Activated naive CD4-positive, alpha-beta T cell treated with anti-CD3 and anti-CD28 coated beads, Interleukin-2, amount 50 U/mL, for 24 hours (primary cell): ENCODE data around the gene P2RX5.

Experiments used
- H3K27ac Mint-ChIP-seq: one replicate; pipeline ENCODE4 v1.8.0; 2021; ENCODE audit warnings: mild to moderate bottlenecking, mixed read lengths
- H3K27me3 Mint-ChIP-seq: one replicate; pipeline ENCODE4 v1.8.0; 2021; ENCODE audit warnings: mixed read lengths
- H3K36me3 Mint-ChIP-seq: one replicate; pipeline ENCODE4 v1.8.0; 2021; ENCODE audit warnings: mixed read lengths
- H3K4me1 Mint-ChIP-seq: one replicate; pipeline ENCODE4 v1.8.0; 2021; ENCODE audit warnings: mixed read lengths
- H3K4me3 Mint-ChIP-seq: one replicate; pipeline ENCODE4 v1.8.0; 2021; ENCODE audit warnings: mild to moderate bottlenecking, mixed read lengths
- H3K9me3 Mint-ChIP-seq: one replicate; pipeline ENCODE4 v1.8.0; 2021; ENCODE audit warnings: mixed read lengths

The P2RX5 gene

GRCh38 chr17:3636154-3636907 is 59.6 kb downstream of the P2RX5 start, which contains the start of the genes CTNS and SHPK:
Gene CTNS (plus strand): TSS chr17:3636760. CDS start chr17:3640207, 3,447 bp downstream.
Gene SHPK (minus strand): TSS chr17:3636250. CDS start chr17:3636219, 31 bp downstream.
- Mint-ChIP-seq H3K27ac (peak within 1 kb of the TSS; percentile 99), H3K9me3 (no peaks in the 10 kb centered on the region), H3K27me3 (no peaks in the 10 kb centered on the region), H3K4me3 (peak within 1 kb of the TSS; percentile 95), H3K4me1 (peaks cover 20% of the 10 kb centered on the region), H3K36me3 (no peaks in the 10 kb centered on the region)

GRCh38 chr17:3635474-3636153 is 60.3 kb downstream of the P2RX5 start:
- H3K27ac Mint-ChIP-seq, result no peak overlapping the region
- peaks cover 20% of the 10 kb centered on the region for H3K4me1 Mint-ChIP-seq
- H3K9me3 Mint-ChIP-seq, result no peaks in the 10 kb centered on the region
- no peaks in the 10 kb centered on the region for H3K27me3 Mint-ChIP-seq
- H3K36me3 Mint-ChIP-seq, result no peaks in the 10 kb centered on the region
- peak overlapping the region; percentile 95 for H3K4me3 Mint-ChIP-seq

GRCh38 chr17:3632287-3632686 is 63.7 kb downstream of the P2RX5 start:
- Mint-ChIP-seq H3K4me1 (peaks cover 14% of the 10 kb centered on the region), H3K9me3 (no peaks in the 10 kb centered on the region), H3K27ac (no peak overlapping the region), H3K4me3 (no peak overlapping the region), H3K36me3 (peaks cover 5% of the 10 kb centered on the region), H3K27me3 (no peaks in the 10 kb centered on the region)

GRCh38 chr17:3630781-3631180 is 65.2 kb downstream of the P2RX5 start:
- H3K9me3 Mint-ChIP-seq, result no peaks in the 10 kb centered on the region
- H3K27ac Mint-ChIP-seq, result no peak overlapping the region
- H3K4me3 Mint-ChIP-seq, result no peak overlapping the region
- H3K27me3 Mint-ChIP-seq, result no peaks in the 10 kb centered on the region
- peaks cover 11% of the 10 kb centered on the region for H3K4me1 Mint-ChIP-seq
- peaks cover 5% of the 10 kb centered on the region for H3K36me3 Mint-ChIP-seq

- Mint-ChIP-seq H3K4me3 (no peak overlapping the region), H3K9me3 (no peaks in the 10 kb centered on the region), H3K27me3 (no peaks in the 10 kb centered on the region), H3K27ac (no peak overlapping the region), H3K36me3 (peaks cover 5% of the 10 kb centered on the region), H3K4me1 (no peaks in the 10 kb centered on the region)
These were observed 68.2 kb downstream of the P2RX5 start for GRCh38 chr17:3627769-3628167.

GRCh38 chr17:3626831-3627768 is 68.9 kb downstream of the P2RX5 start:
- Mint-ChIP-seq H3K27me3 (no peaks in the 10 kb centered on the region), H3K4me3 (no peak overlapping the region), H3K27ac (no peak overlapping the region), H3K4me1 (no peaks in the 10 kb centered on the region), H3K36me3 (peaks cover 5% of the 10 kb centered on the region), H3K9me3 (no peaks in the 10 kb centered on the region)
